Right hindlimb (tissue), 1 donor: Measurements from ENCODE around the gene GSG1L.

ENCODE experiments used
- DNase-seq: peaks from one replicate; pipeline ENCODE4 v3.0.0-alpha.2; 2018

GSG1L gene

DNA sequence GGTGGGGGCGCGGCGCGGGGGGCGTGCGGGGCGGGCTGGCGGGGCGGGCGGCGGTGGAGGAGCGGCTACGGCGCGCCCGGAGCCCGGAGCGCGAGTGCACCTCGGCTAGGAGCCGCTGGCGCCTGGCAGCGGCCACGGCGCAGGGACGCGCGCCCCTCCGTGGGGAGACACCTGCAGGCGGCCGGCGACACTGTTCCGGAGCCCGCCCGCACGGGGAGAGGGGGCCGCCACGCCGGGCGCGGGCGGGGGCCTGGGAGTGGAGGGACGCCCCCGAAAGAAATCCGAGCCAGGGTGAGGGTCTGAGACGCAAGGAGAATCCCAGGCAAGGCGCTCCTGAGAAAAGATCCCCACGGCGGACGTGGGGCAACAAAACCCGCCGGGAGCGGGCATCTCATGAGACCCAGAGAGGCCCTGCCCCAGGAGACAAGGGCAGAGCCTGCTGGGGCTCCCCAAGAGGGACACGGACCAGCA, at the start of gene GSG1L:
Gene GSG1L, minus strand, starts transcription at position 124 of the 471 bp plus-strand sequence. CDS start 290 bp downstream, outside the sequence.
- DNase-seq = no peak

DNA sequence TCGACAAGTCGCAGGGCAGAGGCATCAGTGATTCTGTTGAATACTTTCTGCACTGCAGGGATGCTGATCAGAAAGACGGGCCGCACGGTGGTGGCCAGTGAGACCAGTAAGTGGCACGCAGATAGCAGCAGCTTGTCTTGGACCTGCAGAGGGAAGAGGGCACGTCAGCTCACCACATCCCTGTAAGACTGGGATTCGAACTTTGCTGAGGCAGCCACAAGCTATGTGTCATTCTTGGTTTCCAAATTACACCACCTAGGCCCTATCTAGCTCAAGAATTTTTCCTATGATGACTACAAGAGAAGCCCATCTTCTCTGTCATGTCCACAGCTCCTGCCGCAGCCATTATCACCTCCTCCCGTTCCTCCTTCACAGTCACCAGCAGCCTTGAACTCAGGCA, 49.4 kb upstream of the GSG1L start:
- DNase-seq = no peak

DNA sequence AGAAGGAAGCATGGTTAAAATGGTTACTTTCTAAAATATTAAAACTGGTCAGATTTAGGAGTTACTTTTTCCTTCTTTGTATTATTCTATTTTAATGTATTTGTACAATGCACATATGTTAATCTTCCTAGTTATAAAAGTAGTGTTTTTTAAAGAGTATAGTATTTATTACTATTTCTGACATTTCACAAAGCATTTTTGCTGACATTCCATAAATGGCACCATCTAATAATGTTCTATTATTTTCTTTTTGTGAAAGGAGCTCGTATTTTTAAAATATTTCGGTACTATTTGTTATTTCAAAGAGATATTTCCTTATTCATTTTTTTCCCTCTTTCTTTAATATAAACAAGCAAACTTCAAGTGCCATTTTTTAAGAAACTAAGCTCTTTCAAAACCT, 47.5 kb upstream of the GSG1L start:
- DNase-seq = no peak

DNA sequence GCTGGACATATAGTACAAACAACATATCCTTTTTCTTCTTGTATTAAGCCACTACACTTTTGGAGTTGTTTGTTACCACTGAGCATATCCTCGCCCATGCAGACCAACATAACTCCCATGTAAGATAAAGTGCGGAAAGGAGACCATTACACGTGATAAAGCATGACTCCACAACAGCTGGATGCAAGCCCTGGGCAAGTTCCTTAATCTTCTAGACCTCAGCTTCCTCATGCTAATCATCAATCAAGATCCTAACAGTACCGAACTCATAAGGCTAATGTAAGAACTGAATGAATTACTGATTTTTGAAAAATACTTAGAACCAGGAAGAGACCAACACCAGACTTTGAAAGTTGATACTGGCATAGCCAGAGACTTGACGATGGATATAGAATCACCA, 47.0 kb upstream of the GSG1L start:
- DNase-seq = no peak

DNA sequence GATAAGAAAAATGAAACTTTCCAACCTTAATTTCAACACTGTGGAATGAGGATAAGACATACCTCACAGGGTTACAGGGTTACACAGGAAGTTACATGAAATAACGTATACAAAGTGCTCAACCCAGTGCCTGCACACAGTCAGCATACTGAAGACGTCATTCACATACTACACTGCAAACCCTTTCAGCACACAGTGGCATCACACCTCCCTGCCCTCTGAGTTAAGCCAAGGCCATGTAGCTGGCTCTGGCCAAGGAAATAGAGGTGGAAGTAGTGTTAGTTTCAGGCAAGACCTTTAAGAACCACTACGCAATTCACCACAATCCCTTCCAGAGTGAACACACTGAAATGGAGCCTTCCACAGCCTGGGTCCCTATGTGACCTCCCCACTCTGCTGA, 46.6 kb upstream of the GSG1L start:
- no peak for DNase-seq

DNA sequence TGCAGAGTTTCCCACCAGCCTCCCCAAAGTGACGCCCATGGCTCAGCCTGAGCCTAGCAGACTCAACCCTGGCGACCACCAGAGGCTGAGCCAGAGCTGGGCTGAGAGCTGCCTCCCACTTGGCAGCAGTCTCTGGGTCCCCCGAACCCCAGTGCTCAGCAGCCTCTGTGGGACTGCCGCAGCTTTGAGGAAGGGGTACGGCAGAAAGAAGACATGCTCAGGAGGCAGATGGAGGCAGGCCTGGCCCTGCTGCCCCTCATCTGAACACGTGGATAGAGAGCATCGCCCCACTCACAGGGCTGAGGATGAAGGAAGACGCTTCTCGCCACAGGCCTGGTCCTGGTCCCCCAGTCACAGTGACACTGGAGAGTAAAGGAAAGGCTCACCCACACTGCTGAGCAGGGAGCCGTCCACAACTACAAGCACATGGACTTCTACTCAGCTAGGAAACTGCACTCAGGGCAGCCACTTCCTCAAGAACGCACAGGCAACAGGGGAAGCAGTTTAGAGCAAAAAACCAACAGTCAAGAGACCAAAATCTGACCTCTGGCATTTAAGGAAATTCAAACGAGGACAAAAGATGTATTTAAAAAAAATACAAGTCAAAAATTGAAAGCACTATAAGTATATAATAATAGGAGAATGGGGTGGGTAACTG, 45.2 kb upstream of the GSG1L start:
- DNase-seq = no peak

DNA sequence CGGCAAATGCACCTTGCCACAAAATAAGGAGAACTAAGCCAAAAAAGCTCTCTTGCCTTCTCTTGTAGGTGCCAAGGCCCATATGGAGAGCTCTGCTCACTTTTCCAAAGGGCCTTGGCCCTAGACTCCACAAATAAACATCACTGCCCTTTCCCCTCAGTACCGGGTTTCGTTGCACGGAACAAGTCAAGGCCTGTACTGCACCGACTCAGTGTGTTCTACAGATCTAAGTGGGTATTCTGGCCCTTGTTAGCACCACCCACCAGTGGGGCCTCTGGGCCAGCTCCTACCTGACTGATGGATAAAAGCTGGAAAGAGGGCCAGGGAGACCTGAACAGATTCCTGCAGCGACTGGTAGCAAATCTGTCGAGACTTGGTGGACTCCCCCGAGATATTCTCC, 43.7 kb upstream of the GSG1L start:
- no peak for DNase-seq

DNA sequence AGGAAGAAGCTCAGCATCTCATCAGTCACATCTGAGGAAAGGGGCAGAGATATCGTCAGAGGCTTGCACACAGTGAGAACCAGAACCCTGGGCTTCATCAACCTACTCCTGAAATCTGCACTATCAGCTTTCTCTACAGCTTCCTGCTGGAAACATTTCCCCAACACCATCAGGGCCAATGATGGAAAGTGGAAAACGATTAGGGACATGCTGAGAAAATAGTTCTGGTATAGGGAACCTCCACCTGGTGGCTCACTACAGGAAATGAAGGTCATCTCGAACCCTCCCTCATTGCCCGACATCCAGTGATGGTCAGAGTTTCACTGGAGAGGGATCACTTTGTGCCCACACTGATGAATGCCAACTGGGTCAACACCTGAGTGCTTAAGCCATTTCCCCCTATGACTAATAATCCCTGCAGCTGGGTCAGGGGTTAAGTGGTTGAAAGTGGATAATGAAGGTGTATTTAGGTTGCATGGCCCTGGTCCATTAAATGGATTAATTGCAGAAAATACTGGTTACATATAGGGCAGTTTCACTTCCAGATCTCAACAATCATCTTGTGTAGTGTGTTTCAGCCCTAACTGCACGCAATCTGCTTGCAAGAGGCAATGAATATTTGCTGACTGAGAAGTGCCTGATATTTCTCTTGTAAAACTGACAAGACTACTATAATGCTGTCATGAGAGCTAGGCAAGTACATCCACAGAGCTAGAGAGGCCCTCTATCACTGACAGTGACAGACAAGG, 43.1 kb upstream of the GSG1L start:
- no peak for DNase-seq

DNA sequence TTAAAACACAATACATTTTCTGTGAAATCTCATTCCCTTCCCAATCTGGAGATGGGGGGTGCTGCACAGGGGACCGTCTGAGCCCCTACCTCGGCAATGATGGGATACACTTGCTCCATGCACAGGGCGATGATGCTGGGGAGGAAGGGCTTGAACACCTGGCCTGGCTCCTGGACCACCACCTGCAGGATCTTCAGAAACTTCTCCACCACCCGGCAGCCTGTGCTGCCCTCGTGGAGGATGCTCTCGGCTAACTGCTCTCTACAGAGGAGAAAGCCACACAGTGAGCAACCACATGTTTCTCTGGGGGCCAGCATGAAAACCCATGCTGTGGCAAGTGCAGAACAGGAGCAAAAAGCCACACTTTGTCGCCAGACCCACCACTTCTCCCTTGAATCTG, 42.4 kb upstream of the GSG1L start:
- no peak for DNase-seq

DNA sequence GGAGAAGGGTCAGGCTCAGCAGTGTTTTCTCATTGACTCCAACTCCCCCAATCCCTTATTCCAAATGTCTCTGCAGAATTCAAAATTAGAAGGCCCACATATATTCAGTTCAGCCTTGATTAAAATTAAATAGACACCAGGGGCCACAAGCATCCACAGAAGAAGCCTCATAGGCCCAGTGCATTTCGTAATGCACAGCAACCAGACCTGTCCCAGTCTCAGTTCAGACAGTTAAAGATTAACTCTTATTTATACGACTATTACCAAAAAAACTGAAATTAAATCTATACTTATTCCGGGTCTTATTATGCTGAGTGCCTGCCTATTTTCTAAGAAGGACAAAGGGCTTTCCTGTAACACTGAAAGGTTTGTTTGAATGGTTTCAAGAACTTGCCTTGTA, 41.8 kb upstream of the GSG1L start:
- DNase-seq = no peak

DNA sequence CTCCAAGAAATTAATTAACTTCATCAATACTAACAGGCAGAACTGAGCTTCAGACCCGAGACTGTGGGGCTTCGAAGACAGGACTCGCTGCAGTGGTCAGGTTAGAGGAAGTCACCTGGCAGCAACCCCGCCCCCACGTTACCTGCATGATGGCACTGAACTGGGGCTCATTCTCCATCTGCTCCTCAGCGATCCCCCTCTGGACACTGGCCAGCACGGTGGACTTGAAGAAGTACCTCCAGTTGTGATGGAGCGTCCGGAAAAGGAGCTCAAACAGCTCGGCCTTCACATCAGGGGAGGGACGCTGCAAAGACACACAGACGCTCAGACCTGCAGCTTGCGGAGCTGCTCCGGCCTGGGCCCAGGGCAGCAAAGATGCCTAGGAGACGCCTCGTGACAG, 40.9 kb upstream of the GSG1L start:
- no peak for DNase-seq

DNA sequence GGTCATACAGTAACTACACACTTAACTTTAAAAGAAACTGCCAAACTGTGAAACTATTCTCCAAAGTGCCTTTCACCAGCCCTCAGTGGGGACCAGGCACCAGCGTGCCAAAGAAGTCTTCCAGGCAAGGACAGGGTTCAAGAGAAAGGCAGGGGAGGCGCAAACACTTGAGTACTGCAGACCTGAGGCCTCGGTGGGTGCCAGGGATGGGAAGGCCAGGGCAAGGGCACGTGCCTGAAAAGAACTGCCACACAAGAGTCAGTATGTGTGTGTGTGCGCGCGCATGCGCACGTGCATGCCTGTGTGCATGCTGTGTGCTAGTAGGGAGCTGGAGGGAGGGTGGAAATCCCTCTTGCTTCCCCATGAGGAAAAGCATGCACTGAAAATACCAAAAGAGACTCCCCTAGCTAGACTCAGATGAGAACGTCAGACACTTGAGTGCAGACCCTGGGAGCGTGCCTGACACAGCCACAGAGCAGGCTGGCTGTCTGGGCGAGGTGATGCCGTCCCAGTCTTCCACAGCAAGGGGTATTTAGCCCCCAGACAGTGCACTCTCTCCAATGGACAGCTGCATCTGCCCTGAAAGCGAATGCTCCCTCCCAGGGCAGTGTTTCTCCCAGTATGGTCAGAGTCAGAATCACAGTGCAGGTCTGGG, 40.1 kb upstream of the GSG1L start:
- no peak for DNase-seq

DNA sequence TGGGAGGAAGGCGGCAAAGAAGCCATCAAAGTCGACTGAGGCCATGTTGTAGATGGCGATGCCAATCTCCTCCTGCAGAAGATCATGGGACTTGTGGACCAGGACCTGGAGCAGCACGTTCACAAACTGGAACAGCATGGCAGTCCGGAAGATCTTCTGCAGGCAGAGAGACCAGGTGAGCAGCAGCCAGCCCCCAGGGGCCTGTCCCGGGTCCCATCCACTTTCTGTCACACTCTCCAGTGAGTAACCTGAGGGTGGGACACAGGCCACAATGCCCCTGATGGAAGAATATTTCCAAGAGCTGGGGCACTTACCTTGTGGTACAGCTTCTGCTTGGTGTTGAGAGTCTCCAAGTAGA, 38.0 kb upstream of the GSG1L start:
- DNase-seq = no peak

DNA sequence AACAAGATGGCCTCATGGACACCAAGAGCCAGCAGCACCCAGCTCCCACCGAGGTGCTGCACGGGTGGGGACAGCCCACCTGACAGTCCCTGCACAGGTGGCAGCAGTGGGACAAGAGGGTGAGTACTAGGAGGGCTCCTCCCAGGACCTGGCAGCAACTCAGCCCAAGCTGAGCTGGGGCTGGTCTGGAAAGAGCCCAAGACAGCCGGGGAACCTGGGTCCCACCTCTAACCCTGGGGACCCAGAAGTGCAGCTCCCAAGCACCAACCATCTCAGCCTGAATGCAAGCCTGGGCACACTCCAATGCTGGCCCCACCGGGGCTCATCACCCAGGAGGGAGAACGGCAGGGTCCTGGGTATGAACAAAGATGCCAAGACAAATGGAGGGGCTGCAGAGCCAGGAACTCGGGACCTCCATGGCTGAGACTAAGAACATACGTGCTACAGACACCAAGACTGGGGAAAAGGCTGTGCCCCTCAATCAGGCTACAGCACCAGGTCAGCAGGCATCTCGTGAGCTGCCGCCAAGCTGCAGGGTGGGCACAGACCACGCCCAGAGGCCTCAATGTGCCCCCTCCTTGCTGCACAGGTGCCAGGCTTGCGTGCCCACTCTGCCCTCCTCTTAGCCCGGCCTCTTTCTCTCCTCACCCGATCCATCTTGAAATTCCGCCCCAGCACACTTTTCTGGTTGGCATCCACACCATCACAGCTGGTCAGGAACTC, 37.5 kb upstream of the GSG1L start:
- no peak for DNase-seq

DNA sequence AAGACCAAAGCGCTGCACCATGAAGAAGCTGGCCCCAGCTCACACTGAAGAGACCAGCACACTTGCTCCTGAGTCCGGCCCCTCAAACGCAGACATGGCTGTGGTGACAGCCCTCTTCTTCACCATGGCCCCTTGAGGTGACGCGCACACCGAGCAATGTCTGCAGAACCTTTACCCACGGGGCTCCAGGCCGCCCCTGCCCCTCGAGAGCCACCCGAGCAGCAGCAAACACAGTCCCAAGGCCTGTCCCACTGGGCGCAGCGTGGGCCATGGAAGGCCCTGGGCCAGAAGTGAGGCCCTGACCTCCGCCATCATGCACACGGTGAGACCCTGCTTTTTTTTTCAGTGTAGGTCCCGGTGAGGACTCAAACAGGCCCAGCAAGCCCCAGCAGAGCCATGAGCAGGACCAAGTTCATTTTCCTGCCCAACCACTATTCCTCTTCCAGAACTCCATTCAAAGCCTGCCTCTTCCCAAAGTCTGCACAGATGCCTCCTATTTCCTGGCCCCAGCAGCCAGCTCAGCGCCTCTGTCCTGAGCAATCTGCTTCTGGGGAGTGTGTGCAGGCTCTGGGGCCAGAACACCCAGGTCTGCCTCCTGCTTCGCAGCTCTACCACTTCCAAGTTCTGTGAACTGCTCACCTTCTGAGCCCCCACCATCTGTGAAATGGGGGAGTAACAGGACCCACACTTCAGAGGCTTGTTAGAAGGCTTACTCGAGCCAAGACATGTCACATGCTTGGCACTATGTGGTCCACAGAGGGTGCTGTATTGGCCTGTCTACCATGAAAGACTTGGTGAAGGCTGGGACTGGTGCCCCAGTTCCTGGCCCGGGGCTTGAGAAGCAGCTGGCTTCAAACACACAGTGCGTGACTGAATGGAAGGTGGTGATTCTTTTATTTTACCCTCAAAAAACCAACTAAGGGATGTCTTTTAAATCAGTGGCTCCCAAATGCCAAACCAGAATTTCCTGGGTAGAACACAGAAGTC, 35.7 kb upstream of the GSG1L start:
- no peak for DNase-seq

DNA sequence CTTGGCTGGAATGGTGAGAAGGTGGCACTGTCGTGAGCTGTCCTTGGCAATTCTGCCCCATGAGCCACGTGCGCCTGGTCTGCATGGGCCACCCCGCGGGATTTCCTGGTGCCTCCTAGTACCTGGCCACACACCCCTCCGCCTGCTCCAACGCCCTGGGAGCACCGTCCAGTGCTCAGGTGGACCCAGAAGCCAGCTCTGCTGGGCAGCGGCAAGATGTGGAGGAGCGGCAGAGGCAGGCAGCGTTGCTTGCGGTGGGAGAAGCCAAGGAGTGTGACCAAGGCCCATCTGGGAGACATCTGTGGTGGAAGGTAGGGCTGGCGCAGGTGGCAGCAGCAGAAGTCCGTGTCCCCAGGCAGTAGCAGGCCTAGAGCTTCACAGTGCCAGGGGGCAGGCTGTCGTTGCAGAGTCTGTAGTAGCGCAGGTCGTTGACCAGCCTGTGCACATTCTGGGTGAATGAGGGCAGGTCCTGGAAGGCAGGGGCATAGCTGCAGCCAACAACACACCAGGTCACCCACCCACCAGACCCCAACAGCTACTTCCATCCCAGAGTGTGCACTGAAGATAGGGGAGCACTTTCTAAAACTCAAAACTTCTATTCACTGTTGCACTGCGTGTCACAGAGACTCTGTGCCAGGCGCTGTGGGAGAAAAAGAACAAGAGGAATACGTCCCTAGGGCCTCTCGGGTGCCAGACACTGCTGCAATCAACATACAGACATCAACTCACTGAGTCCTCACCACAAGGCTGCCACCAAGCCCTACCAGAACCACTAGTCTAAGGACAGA, 34.9 kb upstream of the GSG1L start:
- DNase-seq = no peak

DNA sequence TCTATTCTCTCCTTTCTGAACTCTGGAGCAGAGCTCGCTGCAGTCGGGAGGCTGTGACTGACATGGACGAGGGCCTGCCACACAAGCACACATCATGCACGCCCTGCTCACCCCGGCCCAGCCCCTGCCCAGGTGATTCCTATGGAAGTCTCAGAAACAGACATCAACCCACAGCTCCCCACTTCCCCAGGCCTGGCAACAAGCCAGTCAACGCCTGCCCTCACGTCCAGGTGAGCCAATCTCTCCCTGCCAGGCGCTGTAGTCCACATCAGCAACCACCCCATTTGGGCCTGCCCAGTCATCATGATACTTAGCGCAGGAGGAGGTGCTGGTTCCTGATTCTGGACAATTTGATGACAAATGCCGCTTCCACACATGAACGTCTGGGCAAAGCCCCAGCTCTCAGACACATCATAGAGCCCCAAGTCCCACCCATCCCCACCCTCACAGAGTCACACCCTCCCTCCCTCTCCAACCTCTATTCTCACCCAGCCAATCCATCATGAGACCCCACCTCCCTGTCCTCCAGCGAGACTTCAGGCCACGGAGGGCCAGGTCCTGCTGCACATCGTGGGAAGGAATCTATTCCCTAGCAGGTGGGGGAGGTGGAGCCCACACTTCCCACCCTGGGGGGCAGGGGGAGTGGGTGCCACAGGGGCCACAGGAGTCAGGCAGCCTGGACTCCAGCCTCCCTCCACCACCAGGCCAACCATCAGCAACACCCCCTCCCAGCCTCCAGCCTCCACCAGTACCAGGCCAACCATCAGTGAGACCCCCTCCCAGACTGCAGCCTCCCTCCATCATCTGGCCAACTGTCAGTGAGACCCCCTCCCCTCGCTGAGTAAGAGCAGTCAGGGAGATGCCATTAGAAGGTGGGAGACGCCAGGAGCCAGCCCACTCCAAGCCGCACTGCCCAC, 33.7 kb upstream of the GSG1L start:
- DNase-seq = no peak

DNA sequence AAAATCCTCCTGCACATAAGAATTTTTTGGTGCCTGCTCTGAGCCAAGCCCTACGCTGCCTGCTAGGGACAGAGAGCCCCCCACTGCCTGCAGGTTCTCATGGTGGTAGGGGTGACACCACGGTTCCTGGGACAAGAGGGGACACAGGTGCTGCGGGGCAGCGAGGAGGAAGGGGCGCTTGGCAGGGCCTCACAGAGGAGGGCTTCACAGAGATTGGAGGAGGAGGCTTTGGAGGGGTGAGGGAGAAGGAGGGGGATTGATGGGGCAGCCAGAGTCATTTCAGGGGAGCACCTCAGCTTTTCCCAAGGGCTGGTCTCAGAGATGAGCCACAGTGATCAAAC, 29.8 kb upstream of the GSG1L start:
- DNase-seq = no peak

DNA sequence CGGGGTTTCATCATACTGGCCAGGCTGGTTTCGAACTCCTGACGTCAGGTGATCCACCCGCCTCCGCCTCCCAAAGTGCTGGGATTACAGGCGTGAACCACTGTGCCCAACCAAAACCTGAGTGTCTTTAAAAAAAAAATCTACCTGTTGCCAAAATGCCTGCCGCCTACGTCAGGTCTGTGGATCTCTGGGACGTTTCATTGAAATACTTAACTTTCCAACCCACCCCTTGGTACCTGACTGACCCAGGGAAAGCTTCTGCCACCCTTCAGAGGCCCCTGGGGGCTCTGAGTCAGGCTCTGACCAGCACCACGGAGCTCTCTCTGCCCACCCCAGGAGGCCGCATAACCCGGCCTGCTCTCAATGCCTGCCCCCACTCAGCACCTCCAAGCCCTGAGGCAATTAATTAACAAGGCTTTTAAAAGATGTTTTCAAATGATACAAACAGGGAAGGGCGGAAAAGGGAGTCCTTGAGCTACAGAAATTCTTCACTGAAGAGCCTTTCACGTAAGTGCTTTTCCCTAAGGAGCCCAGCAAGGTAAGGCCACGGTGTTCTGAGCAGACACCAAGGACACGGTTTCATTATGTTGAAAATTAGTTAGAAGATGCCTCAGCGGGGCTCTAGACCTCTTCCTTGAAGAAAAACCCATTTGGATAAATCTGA, 29.3 kb upstream of the GSG1L start:
- DNase-seq = no peak

DNA sequence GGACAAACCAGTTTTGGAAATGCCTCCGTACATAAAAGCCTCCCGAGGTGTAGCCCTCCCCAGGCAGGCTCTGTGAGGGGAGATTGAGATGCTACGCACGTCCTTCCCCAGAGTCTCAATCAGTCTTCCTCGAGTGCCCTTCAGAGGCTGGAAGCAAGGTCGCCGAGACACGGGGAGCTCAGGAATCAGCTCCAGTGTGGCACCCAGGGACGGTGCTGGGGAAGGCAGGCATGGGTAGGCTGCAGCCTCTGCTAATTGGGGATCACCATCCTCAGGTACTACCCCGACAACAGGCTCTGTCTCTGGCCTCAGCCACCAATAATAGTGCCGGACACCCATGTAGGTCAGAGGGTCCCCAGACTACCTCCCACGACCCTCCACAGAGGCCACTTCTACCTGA, 28.1 kb upstream of the GSG1L start:
- no peak for DNase-seq
